WERI-Rb-1 (cell line): ENCODE data around the gene PSKH1.
A peak's percentile ranks its signal among the peaks of the same experiment; 100 is the strongest.
"Not testable (repeated sequence)": the region's sequence is repeated elsewhere in the genome, so short reads cannot be mapped to it uniquely, and the experiment has no call there.

Source experiments
- DNase-seq: peaks from one replicate; pipeline ENCODE4 v3.0.0-alpha.2; 2020
- H3K27ac ChIP-seq: fragments of 250-450 bp; sonication (Bioruptor Pico); 2 replicates; pipeline ENCODE4 v1.5.1; 2020; ENCODE audit warnings: mild to moderate bottlenecking, moderate library complexity
- H3K27me3 ChIP-seq: fragments of 250-450 bp; sonication (Bioruptor Pico); 2 replicates; pipeline ENCODE4 v1.5.1; 2021; ENCODE audit warnings: mild to moderate bottlenecking, low read depth, moderate library complexity; ENCODE audit not compliant: insufficient read depth, severe bottlenecking
- H3K36me3 ChIP-seq: fragments of 250-450 bp; sonication (Bioruptor Pico); 2 replicates; pipeline ENCODE4 v1.5.1; 2020; ENCODE audit warnings: mild to moderate bottlenecking, moderate library complexity
- H3K4me3 ChIP-seq: 2 replicates; pipeline ENCODE4 v1.5.1; 2011; ENCODE audit warnings: low read depth, mild to moderate bottlenecking, control low read depth, low read length
- H3K9me3 ChIP-seq: fragments of 250-450 bp; sonication (Bioruptor Pico); 2 replicates; pipeline ENCODE4 v1.5.1; 2021; ENCODE audit warnings: mild to moderate bottlenecking, moderate library complexity; ENCODE audit not compliant: severe bottlenecking
- TF ChIP-seq, protein P1 (sequence below): IDR thresholded peaks from 2 replicates; pipeline ENCODE4 v1.5.1; 2011; ENCODE audit warnings: low read depth, mild to moderate bottlenecking, control low read depth, inconsistent platforms, low read length

PSKH1 gene

DNA sequence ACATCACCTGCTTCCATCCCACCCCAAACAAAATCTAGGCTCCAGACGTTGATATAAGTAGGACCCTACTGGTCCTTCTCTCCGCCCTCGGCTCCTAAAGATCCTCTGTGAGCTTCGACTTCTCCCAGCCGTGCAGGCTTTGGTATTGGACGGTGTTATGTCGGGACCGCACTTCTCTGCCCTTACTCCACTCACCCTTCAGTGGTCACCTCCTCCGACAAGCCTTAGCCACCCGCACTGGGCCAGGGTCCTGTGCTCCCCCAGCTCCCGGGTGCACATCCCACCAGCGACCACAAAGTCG lies 42.0 kb downstream of the PSKH1 start:
- H3K27ac ChIP-seq = no peak overlapping the region

DNA sequence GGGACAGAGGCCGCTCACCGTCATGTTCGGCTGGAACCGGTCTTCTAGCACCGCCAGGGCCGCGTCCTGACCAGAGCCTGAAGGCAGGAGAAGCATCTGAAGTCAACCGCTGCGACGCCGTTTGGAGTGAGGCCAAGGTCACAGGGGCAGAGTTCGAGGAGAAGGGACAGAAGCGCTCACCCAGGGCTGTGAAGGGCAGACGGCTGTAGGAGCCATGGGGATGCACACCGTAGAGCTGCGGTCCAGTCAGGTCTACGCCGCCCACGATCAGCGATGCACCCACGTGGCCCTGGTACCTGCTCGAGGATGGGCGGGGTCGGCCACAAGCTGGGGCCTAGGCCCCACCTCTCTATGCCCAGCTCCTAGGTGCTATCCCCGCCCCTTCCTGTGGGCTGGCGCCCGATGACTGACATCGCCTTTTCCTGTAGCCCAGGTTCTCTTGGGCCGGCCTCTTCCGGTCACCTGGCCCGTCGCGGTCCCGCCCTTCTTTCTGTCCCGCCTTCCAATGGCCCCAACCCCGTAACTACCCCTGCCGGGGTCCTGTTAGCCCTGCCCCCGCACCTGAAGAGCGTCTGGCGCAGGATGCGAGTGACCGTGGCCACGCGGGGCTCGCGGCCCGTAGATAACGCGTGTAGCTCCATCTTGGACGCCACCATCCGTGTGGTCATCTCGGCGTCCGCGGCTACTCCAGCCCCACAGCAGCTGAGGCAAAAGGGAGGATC lies 42.5 kb downstream of the PSKH1 start:
- Histone ChIP-seq H3K4me3 (peak overlapping the region; percentile 91), H3K36me3 (no peaks in the 10 kb centered on the region; the same call in 1 of the 2 replicates), H3K27ac (peak overlapping the region; percentile 62), H3K27me3 (no peaks in the 10 kb centered on the region), H3K9me3 (no peaks in the 10 kb centered on the region)
- TF ChIP-seq, protein P1, sequence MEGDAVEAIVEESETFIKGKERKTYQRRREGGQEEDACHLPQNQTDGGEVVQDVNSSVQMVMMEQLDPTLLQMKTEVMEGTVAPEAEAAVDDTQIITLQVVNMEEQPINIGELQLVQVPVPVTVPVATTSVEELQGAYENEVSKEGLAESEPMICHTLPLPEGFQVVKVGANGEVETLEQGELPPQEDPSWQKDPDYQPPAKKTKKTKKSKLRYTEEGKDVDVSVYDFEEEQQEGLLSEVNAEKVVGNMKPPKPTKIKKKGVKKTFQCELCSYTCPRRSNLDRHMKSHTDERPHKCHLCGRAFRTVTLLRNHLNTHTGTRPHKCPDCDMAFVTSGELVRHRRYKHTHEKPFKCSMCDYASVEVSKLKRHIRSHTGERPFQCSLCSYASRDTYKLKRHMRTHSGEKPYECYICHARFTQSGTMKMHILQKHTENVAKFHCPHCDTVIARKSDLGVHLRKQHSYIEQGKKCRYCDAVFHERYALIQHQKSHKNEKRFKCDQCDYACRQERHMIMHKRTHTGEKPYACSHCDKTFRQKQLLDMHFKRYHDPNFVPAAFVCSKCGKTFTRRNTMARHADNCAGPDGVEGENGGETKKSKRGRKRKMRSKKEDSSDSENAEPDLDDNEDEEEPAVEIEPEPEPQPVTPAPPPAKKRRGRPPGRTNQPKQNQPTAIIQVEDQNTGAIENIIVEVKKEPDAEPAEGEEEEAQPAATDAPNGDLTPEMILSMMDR = no peak
- DNase-seq = peak; percentile 97

More for the DNA sequence above, 42.0 kb downstream of the PSKH1 start:
- H3K9me3 ChIP-seq = no peaks in the 10 kb centered on the region
- H3K4me3 ChIP-seq = peak overlapping the region; percentile 91
- TF ChIP-seq, protein P1 = no peak
- no peaks in the 10 kb centered on the region; the same call in 1 of the 2 replicates for H3K36me3 ChIP-seq
- no peaks in the 10 kb centered on the region for H3K27me3 ChIP-seq
- no peak for DNase-seq

DNA sequence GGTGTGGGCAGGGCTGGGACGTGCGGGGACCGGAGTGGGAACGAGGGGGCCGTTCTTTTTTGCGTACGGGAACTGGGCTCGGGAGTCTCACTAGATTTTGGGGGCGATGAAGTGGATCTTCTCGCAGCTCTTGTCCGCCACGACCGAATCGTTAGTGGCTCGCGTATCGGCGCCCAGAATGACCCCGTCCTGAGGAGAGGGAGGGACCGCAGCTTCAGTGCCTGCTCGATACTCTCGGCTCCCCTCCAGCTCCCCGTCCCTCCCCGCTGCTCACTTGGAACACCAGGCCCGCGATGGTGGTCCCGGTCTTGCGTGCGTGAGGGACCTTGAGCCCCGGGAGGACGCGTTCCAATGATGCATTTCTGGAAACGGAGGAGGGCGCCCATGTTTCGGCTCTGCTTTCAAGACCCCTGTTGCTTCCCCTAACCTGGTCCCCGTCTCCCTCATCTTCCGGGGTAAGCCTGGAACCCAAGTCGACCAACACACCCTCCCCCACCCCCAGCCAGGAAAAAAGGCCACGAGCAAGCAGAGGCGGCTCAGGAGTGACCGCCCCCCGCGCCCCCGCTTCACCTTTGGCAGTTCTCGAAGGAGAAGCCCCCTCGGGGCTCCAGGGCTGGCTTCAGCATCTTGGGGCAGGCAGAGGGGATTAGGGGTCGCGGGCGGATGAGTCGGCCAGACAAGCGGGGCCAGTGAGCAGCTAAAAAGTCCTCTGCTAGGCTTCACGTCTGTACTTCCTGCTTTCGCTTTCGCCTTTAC lies 43.2 kb downstream of the PSKH1 start, which contains the start of gene PSMB10:
TSS of gene PSMB10 (minus strand) at position 727 of the 756 bp plus-strand sequence. CDS start at position 626, 101 bp downstream.
- H3K27me3 ChIP-seq = no peaks in the 10 kb centered on the region
- peak within 1 kb of the TSS; percentile 91 for H3K4me3 ChIP-seq
- H3K36me3 ChIP-seq = no peaks in the 10 kb centered on the region; the same call in 1 of the 2 replicates
- DNase-seq = peak; percentile 40
- H3K9me3 ChIP-seq = no peaks in the 10 kb centered on the region
- peak within 1 kb of the TSS; percentile 62 for H3K27ac ChIP-seq
- TF ChIP-seq, protein P1 = no peak

DNA sequence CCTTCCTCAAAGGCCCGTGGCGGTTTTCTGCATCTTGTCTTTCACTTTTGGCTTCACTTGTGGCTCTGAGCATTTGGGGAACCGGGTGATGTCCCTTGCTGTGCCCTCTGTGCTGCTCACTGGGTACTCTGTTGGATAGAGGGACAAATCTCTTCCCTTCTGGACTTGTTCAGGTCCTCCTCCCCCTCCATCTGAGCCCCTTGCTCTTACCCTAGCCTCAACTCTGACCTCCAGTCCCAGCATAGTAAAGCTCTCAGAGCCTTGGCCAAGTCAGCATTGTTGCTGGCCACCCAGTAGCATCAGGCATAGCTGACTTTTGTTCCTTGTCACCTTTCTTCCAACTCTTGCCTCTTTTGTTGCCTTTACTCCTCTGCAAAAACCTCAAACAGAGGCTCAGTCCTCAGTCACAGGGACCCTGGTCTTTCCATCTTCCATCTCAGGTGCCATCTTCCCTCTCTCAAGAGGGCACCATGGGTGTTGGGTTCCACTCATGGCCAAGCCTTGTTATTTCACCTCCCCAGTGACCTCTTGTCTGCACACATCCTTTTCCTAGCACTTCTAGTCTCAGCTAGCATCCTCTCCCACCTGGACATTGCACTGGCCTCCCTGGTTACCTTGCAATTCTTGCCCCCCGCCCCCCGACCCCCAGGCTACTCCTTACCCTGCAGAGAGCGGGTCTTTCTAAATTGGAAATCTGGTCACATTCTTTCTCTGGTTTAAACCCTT lies 44.0 kb downstream of the PSKH1 start:
- Histone ChIP-seq H3K4me3 (peak overlapping the region; percentile 91), H3K36me3 (no peaks in the 10 kb centered on the region; the same call in 1 of the 2 replicates), H3K9me3 (no peaks in the 10 kb centered on the region), H3K27ac (peak overlapping the region; percentile 62), H3K27me3 (no peaks in the 10 kb centered on the region)
- TF ChIP-seq, protein P1 = no peak
- DNase-seq = no peak

DNA sequence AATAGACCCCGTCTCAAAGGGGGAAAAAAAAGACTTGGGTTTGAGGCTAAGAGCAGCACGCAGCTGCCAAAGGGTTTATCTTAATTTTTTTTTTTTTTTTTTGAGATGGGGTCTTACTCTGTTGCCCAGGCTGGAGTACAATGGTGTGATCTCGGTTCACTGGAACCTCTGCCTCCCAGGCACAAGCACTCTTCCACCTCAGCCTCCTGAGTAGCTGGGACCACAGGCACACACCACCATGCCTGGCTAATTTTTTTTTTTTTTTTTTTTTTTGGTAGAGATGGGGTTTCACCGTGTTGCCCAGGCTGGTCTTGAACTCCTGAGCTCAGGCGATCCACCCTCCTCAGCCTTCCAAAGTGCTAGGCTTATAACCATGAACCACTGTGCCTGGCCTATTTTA lies 44.7 kb downstream of the PSKH1 start:
- not testable (repeated sequence) for H3K27me3 ChIP-seq, H3K9me3 ChIP-seq, DNase-seq, H3K4me3 ChIP-seq, H3K36me3 ChIP-seq, H3K27ac ChIP-seq
